NCI-H1048 (cell line): Measurements from ENCODE around the gene PRKACA.
"Not testable (repeated sequence)": the region's sequence is repeated elsewhere in the genome, so short reads cannot be mapped to it uniquely, and the experiment has no call there.

ENCODE experiments used
- DNase-seq: peaks from one replicate; lab custom pipeline; 2025; lab: John Stamatoyannopoulos, UW

The PRKACA gene

DNA sequence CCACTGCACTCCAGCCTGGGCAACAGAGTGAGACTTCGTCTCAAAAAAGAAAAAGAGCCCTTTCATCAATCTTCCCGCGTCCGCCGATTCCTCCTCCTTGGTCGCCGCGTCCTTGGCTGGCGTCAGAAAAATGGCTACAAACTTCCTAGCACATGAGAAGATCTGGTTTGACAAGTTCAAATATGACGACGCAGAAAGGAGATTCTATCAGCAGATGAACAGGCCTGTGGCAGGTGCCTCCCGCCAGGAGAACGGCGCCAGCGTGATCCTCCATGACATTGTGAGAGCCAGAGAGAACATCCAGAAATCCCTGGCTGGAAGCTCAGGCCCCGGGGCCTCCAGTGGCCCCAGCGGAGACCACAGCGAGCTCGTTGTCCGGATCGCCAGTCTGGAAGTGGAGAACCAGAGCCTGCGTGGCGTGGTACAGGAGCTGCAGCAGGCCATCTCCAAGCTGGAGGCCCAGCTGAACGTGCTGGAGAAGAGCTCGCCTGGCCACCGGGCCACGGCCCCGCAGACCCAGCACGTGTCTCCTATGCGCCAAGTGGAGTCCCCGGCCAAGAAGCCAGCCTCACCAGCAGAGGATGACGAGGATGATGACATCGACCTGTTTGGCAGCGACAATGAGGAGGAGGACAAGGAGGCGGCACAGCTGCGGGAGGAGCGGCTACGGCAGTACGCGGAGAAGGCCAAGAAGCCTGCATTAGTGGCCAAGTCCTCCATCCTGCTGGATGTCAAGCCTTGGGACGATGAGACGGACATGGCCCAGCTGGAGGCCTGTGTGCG, 47.1 kb downstream of the PRKACA start:
- no peak for DNase-seq

DNA sequence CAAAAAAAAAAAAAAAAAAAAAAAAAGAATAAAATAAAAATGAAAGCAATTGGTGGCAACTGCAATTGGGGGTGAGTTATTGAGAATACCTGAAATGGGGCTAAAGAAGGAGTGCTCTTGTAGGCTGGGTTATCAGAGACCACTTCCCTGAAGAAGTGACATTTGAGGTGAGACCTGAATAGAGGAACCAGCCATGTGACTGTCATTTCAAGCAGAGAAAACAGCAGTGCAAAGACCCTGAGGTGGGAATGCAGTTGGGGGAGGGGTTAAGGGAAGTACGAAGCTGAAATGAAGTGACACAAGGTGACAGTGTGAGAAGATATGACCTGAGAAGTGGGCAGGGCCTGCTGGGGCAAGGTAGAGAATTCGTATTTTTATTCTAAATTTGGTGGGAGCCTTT, 51.4 kb downstream of the PRKACA start:
- no peak for DNase-seq

DNA sequence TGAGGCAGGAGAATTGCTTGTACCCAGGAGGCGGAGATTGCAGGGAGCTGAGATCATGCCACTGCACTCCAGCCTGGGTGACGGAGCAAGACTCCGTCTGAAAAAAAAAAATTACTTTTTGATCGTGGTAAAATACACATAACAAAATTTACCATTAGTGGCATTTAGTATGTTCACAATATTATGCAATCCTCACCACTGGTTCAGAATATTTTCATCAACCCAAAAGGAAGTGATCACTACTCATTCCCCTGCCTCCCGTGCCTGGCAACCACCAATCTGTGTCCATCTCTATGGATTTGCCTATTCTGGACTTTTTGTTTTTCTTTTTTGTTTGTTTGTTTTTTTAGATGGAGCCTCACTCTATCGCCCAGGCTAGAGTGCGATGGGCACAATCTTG, 54.5 kb downstream of the PRKACA start:
- DNase-seq, result no peak

DNA sequence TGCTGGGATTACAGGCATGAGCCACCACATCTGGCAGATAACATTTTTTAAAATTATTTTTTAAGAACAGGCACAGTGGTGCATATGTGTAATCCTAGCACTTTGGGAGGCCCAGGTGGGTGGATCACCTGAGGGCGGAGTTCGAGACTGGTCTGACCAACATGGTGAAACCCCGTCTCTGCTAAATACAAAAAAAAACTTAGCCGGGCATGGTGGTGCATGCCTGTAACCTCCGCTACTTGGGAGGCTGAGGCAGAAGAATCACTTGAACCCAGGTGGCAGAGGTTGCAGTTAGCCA, 55.1 kb downstream of the PRKACA start:
- no peak for DNase-seq

DNA sequence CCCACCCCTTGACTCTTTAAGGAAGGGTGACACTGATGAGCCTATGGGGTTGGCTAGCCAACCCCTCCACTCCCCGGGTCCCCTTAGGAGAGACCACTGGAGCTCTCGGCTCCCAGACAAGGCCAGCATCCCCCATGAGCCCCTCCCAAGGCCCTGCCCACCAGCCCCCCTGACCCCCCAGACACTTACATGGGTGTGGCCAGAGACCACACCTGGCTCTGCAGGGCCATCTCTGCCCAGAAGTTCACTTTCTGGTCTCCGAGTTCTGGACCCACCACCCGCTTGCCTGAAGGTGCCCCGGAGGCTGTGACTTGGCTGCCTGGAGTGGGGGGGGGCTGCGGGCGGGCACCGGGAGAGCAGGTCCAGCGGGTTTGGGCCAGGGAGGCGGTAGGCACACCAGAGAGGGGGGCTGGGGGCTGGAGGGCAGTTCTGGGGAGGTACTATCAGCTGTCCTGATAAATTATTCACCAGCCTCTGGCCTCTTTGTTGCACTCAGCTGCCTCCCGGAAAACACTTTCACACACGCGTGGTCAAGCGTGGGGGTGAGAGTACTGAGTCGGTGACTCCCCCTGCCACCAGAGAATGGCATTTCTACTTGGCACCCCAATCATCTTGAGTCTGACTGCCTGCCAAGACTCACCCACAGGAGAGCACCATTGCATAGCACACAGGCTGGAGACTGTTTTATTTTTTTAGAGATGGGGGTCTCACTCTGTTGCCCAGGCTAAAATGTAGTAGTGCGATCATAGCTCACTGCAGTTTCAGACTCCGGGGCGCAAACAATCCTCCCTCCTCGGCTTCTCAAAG, 55.6 kb downstream of the PRKACA start, which contains the start of gene PALM3:
Gene PALM3, minus strand, starts transcription at position 326 of the 807 bp plus-strand sequence. Its CDS starts 96 bp downstream, at position 230.
- DNase-seq, result no peak

DNA sequence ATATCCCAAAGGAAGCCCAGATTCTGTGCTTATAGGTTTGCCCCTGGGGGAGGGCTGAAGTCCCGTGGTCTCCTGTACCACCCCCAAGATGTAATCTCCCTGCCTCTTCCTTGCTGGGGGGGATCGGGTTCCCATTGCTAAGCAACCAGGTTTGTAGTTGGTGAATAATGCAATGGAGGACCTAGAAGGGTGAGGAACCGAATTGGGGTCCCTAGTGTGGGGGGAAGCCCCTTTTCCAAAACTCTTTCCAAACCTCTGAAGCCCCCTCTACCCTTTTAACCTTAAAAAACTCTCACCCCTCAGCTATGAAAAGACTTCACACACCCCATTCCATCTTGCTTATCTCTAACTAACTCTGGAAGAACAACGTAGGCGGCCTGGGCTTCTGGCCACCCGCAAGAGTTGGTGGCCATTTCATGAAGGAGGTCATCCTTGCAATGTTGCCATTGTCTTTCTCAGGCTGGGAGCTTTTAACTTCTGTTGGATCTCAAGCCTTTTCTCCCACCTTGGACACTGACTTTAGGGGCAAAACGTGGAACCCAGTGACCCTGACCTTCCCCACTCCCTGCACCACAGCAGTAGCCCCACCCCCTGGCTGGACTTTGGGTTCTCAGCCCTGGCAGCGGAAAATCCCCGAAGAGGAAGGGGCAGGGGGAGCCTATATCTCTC, 56.3 kb downstream of the PRKACA start:
- DNase-seq, result no peak

DNA sequence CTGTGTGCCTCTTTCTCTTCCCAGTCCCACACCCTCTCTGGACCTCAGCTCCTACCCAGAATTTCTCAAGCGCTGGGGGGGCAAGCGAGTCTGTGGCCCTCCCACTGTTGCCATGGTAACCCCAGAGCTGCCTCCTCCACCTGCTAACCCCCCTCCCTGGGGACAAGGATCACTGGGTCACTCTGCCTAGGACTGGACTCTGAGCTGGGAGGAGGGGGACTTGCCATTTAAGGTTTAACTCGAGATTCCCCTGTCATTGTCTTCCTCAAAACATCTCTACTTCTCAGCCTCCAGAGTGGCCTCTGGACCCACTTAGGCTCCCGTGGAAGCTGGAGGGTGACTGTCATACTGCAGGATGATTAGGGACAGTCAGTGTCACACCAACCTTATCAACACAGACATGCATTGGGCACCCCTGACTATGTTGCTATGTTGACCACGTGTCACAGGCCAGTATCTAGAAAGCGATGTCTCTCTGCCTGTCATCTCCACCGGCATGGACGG, 57.9 kb downstream of the PRKACA start:
- no peak for DNase-seq

DNA sequence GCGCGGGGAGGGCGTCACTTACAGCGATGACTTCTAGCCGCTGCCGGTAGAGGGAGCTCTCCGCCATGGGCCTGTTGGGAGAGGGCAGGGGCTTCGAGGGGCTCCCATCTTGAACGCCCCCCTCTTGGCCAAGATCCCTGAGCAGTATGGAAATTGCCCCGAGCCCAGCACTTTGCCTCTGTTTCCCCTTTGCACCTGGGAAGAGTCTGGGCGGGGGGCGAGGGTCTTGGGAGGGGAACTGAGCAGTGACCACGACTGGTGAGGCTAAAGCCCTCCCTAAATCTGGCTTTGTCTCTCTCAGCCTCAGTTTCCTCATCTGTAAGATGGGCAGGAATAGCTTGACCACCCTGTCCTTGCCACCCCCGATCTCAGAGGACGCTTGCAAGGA, 58.5 kb downstream of the PRKACA start:
- DNase-seq, result no peak

DNA sequence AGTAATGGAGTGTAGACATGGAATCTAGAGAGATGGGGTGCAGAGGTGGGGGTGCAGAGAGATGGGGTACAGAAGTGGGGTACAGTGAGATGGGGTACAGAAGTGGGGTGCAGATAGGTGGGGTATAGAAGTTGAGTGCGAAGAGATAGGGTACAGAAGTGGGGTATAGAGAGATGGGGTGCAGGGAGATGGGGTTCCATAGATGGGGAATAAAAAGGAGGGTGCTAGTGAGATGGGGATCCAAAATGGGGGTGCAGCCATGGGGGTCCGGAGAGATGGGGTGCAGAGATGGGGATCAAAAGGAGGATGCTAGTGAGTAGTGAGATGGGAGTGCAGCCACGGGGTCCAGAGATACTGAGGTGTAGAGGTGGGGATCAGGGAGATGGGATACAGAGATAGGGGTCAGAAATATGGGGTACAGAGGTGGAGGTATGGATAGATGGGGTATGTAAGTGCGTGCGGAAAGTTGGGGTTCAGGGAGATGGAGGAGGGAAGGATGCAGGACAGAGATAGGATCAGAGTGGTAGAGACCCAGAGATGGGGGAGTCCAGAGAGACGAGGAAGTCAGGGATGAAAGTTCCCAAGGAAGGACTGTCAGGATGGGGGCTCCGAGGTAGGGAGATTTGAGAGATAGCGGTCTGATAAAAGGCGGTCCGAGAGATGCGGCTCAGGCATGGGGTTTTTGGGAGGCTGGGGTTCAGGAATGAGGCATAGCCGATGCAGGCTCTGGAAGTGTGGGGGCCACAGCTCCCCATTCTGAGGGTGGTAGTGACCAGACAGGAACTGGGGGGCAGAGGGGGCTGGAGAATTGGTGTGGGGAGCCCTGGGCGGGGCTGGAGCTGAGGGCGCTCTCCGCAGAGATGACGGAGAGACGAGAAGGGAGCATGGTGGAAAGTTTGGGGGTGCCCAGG, 59.1 kb downstream of the PRKACA start:
- DNase-seq, result no peak

DNA sequence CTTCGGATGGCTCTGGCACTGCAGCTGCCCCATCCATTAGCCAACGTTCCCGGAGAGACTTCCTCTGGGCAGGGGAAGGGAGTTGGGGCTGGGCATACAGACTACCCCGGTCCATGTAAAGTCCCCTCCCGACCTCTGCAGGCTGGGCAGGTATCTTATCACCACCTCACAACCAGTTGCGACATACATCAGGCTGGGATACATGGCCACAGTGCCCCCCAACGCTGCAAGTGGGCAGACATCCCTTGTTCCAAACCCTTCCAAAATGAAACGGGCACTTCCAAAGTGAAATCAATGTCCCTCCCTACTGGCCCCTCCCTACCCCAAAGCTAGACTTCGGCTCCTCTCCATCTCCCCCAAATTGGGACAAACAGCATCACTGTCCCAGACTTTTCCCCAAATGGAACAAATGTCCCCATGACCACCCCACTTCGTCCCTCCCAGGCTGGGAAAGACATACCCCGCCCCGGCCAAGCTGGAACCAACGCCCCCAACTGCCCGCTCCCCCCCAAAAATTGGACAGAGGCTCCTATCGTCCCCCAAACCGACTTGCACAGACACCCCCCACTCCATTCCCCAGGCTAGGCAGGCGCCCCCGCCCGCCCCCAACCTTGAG, 60.7 kb downstream of the PRKACA start:
- DNase-seq, result no peak

DNA sequence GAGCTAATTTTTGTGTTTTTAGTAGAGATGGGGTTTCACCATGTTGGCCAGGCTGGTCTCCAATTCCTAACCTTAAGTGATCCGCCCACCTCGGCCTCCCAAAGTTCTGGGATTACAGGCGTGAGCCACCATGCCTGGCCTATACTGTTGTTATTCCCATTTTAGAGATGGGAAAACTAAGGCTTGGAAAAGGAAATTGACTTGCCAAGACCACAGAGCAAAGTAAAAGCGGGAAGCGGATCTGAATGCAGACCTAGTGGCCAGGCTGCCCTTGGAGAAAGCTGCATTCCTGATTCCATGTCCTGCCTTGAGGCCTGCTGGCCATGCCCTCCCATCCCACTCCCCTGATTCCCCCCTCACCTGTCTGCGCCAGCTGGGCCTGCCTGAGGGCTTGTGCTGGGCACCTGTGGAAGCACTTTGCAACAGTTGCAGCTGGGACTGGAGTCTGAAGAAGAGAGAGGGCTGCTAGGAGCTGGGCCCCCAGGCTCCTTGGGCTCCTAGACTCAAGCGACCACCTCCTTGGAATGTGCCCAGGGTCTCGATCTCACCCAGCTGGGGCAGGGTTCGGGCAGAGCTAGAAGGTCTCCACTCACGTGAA, 61.4 kb downstream of the PRKACA start:
- DNase-seq, result no peak

DNA sequence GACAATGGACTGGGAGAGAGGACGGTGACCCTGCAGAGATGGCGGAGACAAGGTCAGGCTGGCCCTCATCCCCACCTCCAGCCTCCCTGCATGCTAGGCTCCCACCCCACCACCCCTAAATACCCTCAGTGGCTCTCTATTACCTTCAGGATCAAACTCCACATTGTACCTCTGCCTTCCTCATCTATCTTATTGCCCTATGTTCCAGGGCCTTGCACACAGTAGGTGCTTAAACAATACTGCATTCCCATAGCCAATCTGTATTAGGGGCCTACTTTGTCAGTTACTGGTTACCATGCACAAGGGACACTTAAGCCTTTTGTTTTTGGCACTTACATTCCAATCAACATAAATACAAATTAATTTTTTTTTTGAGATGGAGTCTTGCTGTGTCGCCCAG, 62.2 kb downstream of the PRKACA start:
- no peak for DNase-seq

DNA sequence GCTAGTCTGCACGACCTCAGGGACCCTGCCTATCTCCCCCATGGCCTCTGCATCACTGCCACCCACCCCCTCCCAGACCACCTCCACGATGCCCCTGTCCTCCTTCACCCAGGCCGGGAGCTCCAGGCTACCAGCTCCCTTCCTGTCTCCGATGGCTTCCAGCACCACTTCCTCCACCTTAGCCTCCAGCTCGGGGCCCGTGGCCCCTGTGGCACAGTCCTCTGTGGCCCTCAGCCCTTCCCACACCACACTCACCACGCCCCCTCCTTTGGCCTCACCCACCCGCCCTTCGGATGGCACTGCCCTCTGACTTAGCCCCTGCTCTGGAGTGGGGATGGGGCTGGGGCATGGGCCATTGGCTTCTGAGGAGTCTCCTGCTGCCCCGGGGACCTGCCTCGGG, 62.8 kb downstream of the PRKACA start:
- no peak for DNase-seq

DNA sequence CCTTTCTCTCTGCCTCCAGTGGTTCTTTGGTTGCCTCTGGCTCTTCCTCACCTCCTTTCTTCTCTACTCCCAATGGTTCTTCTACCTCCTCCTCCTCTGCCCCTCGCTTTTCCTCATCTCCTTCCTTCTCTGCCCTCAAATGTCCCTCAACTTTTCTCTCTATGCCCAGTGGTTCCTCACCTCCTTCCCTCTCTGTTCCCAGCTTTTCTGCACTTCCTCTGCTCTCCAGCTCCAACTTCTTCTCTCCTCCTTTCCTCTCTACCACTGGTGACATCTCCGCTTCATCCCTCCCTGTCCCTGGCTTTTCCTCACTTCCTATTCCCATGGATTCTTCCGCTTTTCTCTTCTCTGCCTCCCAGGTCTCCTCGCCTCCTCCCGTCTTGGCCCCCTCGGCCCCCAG, 63.5 kb downstream of the PRKACA start:
- DNase-seq, result no peak

DNA sequence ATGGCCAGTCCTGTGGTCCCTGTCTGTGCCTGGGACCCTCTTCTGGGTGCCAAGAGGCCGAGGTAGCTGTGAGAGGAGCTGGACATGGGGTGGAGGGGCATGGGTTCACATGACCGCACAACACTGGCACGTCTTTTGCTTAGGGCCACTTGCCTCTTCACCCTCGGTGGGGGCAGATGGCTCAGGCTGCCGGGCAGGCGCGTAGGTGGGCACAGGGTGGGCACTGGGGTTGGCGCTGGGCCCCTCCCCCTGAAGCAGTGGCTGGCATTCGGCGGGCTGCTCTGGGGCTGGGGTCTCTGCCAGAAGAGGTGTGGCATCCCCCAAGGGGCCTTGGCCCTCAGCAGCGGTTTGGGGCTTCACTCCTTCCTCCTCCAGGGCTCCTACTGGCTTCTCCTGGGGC, 64.1 kb downstream of the PRKACA start:
- DNase-seq, result no peak

DNA sequence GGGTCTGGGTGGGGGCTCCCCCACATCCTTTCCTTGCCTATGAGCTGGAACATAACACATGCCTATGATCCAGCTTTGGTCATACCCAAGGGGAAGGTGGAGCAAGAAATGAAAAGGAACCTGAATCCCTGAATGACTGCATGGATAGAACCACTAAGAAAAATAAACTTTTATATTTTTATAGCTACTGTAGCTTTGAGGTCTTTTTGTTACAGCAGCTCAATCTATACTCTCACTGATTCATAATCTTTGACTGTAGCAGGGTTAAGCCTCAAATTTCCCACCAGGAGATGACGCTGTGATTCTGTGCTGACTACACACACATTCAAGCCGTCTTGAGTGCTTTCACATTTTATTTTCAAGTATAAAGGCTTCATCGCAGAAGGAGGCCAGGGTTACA, 64.5 kb downstream of the PRKACA start:
- no peak for DNase-seq

DNA sequence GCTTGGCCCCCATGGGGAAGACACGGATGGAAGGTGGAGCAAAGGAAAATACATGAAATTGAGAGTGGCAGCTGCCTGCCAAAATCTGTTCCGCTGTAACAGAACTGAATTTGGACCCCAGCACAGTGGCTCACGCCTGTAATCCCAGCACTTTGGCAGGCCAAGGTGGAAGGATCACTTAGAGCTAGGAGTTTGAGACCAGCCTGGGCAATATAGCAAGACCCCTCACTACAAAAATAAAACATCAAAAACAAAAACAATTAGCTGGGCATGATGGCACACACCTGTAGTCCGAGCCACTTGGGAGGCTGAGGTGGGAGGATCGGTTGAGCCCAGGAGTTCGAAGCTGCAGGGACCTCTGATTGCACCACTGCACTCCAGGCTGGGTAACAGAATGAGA, 65.1 kb downstream of the PRKACA start:
- DNase-seq, result no peak

DNA sequence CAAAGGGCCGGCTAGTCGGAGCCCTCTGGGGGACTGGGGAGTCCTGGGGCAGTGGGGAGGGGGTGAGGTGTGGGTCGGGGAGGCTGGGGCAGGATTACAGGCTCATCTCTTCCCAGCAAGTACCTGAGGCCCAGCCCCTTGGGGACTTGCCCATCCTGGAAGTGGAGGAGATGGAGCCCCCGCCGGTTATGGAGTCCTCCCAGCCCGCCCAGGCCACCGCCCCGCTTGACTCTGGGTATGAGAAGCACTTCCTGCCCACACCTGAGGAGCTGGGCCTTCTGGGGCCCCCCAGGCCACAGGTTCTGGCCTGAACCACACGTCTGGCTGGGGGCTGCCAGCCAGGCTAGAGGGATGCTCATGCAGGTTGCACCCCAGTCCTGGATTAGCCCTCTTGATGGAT, 65.6 kb downstream of the PRKACA start:
- no peak for DNase-seq

DNA sequence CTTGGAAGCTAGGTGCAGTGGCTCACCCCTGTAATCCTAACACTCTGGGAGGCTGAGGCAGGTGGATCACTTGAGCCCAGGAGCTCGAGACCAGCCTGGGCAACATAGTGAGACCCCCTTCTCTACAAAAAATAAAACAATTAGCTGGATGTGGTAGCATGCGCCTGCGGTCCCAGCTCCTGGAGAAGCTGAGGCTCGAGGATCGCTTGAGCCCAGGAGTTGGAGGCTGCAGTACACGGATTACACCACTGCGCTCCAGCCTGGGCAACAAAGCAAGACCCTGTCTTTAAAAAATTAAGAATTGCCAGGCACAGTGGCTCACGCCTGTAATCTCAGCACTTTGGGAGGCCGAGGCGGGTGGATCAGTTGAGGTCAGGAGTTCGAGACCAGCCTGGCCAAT, 66.6 kb downstream of the PRKACA start:
- not testable (repeated sequence) for DNase-seq

DNA sequence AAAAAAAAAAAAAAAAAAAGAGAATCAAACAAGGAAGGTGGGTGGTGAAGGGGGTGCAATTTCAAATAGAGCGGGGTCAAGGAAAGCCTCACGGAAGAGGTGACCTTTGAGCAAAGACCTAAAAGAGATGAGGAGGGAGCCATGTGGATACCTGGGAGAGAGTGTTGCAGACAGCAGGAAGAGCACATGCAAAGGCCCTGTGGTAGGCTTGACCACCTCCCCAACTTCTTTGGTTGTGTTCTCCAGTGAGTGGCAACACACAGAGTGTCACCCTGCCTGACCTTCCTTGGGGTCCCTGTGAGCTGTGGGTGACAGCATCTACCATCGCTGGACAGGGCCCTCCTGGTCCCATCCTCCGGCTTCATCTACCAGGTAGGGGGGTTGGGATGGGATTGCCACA, 67.0 kb downstream of the PRKACA start:
- DNase-seq, result no peak
